GM19438 (cell line): ENCODE data around the gene EIF2B5.
"Not testable (repeated sequence)": the region's sequence is repeated elsewhere in the genome, so short reads cannot be mapped to it uniquely, and the experiment has no call there.

Experiments
- ATAC-seq: cut with Tn5 transposase; IDR thresholded peaks from one replicate; pipeline ENCODE4 v1.9.1; 2021; ENCODE audit warnings: low read depth; ENCODE audit not compliant: unreplicated experiment

The EIF2B5 gene

DNA sequence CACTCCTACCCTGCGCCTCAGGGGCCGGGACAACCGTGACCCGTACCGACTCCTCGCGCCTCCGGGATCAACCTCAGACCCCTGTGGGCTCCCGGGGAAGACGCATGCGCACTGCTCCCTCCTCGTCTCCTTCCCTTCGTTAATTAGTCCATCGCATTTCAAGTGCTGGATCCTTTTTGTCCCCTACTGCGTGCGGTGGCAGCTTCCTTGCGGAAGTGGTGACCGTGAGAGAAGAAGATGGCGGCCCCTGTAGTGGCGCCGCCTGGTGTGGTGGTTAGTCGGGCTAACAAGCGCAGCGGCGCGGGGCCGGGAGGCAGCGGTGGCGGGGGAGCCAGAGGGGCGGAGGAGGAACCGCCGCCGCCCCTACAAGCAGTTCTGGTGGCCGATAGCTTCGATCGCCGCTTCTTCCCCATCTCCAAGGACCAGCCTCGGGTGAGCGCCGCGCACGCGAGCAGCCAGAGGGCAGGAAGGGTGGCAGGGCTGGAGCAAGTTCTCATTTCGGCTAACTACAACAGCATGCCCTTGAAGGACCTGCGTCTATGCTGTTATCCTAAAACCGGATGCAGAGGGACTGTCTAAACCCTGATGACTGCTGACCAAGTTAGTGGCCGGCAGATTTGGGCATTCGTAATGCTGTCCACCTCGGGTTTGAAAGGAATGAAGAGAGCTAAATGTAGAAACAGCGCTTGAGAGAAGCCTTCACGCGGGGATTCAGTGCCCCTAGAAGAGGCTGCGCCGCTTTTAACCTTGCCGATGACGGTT, at the start of gene EIF2B5:
TSS of gene EIF2B5 (plus strand) at position 210 of the 762 bp plus-strand sequence. CDS start at position 238, 28 bp downstream.
- peak; percentile 86 for ATAC-seq

DNA sequence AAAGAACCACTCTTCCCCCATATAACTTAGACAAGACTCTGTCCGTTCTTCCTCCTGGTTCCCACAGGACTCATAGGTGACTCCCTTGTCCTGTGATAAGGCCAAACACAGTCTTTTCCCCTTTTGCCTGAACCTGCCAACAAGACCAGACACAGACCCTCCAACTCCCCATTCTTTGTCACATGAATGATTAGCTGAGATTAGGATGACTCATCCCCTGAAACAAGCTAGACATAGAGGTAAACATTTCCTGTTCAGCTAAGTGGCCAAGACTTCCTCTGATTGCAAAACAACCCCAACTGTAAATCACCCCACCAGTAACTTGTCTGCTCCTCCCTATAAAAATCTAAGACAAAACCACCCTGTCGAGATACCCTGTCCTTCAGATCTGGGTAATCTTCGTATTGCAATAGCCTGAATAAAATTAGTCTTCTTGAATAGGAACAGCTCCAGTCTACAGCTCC, 49.7 kb upstream of the EIF2B5 start:
- ATAC-seq, result no peak

DNA sequence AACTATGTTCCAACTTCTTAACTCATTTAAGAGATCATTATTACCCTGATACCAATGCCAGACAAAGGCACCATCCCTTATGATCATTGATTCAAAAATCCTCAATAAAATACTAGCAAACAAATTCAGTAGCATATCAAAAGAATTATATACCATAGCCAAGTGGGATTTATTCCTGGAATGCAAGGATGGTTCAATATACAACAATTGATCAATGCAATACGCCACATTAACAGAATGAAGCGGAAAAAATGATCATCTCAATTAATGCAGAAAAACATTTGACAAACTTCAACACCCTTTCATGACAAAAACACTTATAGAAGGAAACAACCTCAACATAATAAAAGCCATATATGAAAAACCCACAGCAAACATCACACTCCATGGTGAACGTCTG, 43.0 kb upstream of the EIF2B5 start:
- ATAC-seq, result no peak

GRCh38 chr3:184096811-184097383, 38.3 kb upstream of the EIF2B5 start, which contains the start of gene HTR3E:
Gene HTR3E (plus strand): TSS chr3:184097064. CDS start chr3:184097530, 466 bp downstream.
- no peak for ATAC-seq

DNA sequence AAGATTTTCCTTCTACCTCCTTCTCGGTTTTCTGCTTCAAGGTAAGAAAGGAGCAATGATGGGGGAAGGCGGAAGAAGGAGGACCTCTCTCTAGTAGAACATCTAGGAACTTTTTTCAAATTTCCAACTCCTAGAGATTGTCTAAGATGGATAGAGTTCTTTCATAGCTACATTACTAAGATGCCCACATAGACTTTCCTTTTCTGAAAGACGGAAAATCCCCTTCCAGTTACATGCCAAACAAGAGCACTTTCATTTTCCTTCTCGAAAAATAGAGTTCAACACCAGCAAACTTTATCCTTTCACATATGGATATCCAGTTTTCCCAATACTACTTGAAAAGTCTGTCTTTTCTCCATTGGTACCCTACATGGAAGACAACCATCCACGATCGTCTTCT, 37.6 kb upstream of the EIF2B5 start:
- ATAC-seq, result no peak

DNA sequence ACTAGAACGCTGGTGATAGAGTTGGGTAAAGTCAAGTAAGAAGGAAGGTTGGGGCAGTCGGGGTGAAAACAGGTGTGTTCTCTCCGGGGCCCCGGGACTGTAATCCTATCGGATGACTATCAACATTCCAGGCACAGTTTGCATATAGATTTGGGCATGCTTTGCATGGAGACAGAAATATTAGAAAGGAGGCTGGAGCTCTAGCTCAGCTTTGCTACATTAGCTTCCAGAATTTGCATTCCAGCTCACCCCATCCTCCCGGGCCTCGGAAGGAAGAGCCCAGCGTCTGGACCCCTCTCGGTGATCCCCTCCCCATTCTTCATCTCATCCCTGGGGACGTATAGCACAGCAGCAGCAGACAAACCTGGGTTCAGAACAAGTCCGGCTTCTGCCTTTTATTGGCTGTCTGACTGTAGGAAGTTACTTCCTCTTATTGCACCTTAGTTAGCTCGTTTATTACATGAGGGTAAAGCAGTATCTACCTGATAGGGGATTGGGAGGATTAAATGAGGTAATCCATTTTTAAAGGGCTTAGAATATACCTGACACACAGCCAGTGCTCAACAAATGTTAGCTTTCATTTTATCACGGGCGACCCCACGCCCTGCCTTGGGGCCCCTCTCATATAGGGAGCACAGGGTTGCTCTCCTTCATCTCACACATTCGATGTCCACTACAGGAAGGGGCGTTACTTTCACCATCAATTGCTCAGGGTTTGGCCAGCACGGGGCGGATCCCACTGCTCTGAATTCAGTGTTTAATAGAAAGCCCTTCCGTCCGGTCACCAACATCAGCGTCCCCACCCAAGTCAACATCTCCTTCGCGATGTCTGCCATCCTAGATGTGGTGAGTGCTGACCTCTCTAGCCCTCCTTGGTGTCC, 35.1 kb upstream of the EIF2B5 start:
- ATAC-seq, result no peak

DNA sequence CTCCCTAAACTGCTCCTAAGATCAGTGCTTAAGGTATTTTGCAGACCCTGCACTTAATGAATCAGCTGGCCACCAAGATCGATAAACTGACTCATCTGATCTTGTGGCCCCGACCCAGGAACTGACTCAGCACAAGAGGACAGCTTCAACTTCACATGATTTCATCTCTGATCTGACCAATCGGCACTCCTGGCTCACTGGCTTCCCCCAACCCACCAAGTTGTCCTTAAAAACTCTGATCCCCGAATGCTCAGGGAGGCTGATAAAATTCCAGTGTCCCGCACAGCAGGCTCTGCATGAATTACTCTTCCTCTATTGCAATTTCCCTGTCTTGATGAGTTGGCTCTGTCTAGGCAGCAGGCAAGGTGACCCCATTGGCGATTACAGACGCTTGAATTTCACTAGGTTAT, 24.8 kb upstream of the EIF2B5 start:
- ATAC-seq, result no peak

DNA sequence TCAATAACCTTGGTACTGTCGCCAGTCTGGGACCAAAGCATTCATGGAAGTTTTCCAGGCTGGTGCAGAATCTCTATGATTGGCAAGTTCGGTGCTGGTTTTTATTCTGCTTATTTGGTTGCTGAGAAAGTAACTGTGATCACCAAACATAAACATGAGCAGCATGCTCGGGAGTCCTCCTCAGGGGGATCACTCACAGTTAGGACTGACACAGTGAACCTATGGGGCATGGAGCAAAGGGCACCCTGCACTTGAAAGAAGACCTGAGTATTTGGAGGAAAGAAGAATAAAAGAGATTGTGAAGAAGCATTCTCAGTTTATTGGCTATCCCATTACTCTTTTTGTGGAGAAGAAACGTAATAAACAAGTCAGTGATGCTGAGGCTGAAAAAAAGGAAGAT, 19.1 kb upstream of the EIF2B5 start:
- no peak for ATAC-seq

DNA sequence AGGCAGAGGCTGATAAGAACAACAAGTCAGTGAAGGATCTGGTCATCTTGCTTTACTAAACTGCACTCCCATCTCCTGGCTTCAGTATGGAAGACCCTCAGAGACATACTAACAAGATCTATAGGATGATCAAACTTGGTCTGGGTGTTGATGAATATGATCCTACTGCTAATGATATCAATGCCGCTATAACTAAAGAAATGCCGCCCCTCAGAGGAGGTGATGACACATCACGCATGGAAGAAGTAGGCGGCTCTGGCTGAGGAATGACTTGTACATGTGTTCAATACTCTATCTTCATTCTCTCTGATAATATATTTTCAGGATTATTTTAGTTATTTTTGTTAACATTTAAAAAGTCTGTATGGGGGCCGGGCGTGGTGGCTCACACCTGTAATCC, 17.5 kb upstream of the EIF2B5 start:
- no peak for ATAC-seq

GRCh38 chr3:184121031-184121430, 14.1 kb upstream of the EIF2B5 start:
- not testable (repeated sequence) for ATAC-seq

DNA sequence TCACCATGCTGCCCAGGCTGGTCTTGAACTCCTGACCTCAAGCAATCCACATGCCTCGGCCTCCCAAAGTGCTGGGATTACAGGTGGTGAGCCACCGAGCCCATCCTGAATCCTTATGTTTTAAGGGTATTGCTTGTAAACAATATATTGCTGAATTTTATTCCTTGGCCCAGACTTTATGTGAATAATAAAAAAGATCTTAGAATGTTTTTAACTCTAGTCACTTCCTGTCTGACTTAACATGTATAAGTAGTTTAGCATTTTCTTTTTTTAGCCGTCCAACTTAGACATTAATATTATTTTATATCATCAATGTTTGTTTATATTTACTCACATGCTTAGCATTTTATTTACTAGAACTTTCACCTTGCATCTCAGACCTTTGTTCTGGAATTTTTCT, 9.2 kb upstream of the EIF2B5 start:
- ATAC-seq, result no peak

- ATAC-seq, result no peak
Observed at GRCh38 chr3:184129012-184129411, 6.1 kb upstream of the EIF2B5 start.

DNA sequence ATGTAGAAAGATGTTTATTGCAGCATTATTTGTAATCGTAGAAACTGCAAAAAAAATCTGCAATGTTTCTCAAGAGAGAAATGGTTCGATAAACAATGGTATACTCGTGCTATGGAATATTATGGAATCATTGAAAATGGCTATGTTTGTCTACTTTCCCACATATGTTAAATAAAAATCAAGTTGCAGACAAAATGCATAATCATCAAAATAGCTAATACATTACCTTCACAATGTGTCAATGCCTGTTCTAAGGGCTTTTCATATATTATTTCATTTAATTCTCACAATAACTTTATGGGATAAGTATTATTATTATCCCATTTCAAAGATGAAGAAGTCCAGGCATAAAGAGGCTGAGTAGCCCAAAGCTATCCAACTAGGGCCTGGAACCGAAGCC, 2.2 kb upstream of the EIF2B5 start:
- no peak for ATAC-seq

GRCh38 chr3:184133840-184134745, 1.1 kb upstream of the EIF2B5 start:
- peak; percentile 49 for ATAC-seq

DNA sequence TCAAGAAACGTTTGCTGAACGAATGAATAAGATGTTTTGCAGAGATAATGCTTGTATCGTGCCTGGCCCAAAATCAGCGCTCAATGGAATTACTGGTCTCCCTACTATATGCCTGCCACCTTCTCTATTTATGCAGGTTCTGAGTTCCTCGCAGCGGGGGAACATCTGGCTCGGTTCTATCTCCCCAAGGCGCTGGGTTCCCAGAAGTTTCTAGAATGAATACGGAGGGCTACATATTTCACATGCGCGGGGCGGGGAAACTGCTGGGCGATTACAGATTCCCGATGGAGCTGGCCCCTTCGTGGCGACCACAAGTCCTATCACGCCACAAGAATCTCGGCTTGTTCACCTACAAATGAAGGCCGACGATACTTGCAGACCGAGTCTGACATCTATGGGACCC, 411 bp upstream of the EIF2B5 start:
- ATAC-seq, result peak; percentile 13

GRCh38 chr3:184135911-184136260, 728 bp downstream of the EIF2B5 start:
- ATAC-seq, result no peak

DNA sequence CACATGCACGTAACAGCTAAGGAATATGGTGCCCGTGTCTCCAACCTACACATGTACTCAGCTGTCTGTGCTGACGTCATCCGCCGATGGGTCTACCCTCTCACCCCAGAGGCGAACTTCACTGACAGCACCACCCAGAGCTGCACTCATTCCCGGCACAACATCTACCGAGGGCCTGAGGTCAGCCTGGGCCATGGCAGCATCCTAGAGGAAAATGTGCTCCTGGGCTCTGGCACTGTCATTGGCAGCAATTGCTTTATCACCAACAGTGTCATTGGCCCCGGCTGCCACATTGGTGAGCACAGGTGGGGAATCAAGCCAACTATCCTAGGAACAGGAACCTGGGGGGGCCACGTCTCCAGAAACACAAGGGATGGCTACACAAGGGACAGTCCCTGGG, 5.3 kb downstream of the EIF2B5 start:
- no peak for ATAC-seq

GRCh38 chr3:184142199-184142598, 7.0 kb downstream of the EIF2B5 start:
- ATAC-seq, result no peak

DNA sequence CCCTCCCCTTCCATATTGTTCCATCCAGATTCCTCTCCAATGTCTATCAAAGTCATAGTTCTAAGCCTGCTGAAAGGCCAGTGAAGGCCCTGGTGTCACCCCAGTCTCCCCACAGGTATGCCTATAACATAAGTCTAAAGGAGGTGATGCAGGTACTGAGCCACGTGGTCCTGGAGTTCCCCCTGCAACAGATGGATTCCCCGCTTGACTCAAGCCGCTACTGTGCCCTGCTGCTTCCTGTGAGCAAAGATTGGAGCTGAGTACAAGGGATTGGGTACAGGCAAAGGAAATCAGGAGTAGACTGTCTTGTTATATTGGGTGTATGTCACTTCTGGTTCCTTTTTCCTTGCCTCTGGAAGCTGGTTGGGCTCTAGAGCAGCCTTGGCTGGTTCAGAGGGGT, 8.2 kb downstream of the EIF2B5 start:
- ATAC-seq, result no peak

DNA sequence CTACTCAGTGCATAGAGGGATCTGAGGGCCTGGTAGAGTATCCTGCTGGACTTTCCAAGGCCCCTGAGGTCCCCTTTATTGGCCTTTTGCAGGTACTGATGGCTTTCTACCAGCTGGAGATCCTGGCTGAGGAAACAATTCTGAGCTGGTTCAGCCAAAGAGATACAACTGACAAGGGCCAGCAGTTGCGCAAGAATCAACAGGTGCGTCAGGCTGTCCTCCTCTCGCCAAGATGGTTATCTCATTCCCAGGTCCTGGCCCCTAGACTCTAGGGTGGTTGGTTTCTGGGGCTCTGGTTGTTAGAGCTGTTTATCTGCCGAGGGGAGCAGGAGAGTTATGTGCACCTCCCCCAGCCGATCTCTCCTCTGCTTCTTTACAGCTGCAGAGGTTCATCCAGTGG, 9.3 kb downstream of the EIF2B5 start:
- ATAC-seq, result no peak
